Upper lobe of right lung (tissue), 1 donor: Measurements from ENCODE around the gene FGF22. TPM values are rescaled to one million over a fixed set of nuclear protein-coding genes. Genes with fewer than 3 reads are reported as not detected.

ENCODE experiments used
- ATAC-seq: fragments of 200-7000 bp; cut with Tn5 transposase; one replicate; pipeline ENCODE4 v1.9.1; 2020; ENCODE audit warnings: mild to moderate bottlenecking, moderate library complexity
- DNase-seq: peaks from one replicate; pipeline ENCODE4 v3.0.0-alpha.2; 2020
- H3K27ac ChIP-seq: fragments of 200-600 bp; one replicate; pipeline ENCODE4 v1.8.0; 2022
- H3K27me3 ChIP-seq: fragments of 200-600 bp; one replicate; pipeline ENCODE4 v1.8.0; 2022; ENCODE audit warnings: mild to moderate bottlenecking
- H3K36me3 ChIP-seq: fragments of 200-600 bp; one replicate; pipeline ENCODE4 v1.8.0; 2022
- H3K4me1 ChIP-seq: fragments of 200-600 bp; one replicate; pipeline ENCODE4 v1.8.0; 2022
- H3K4me3 ChIP-seq: fragments of 200-600 bp; one replicate; pipeline ENCODE4 v1.8.0; 2022; ENCODE audit warnings: mild to moderate bottlenecking
- H3K9me3 ChIP-seq: fragments of 200-600 bp; one replicate; pipeline ENCODE4 v1.8.0; 2022
- CTCF ChIP-seq: fragments of 200-600 bp; IDR thresholded peaks from one replicate; pipeline ENCODE4 v1.8.0; 2022; ENCODE audit warnings: antibody characterized with exemption
- intact Hi-C: fragments of 100-400 bp; cut with DNase I; formaldehyde crosslinking; loops from one replicate; pipeline ENCODE4 v1.11.0; 2022
- total RNA-seq: library from RNA; stranded (reverse); fragmentation: NEBNext Ultra II Directional; extraction: Animal tissue kit (Norgen Biotek cat#: 25700); gene quantifications from one replicate; pipeline ENCODE4 v1.2.1, GENCODE V29; 2021
- donor health status: DM: no; HTN: yes; CAD: no; lungs with severe emphysema.

FGF22 gene
- total RNA-seq, 1 donor from 2014 or later: 0.52 TPM

GRCh38 chr19:681029-682019 is 41.6 kb downstream of the FGF22 start:
- ATAC-seq (no peak), DNase-seq (peak; percentile 97)
- intact Hi-C loops: no loop called here
- Histone ChIP-seq H3K9me3 (no peaks in the 10 kb centered on the region), H3K4me1 (peaks cover 19% of the 10 kb centered on the region), H3K27ac (peak overlapping the region; percentile 73), H3K27me3 (no peaks in the 10 kb centered on the region), H3K4me3 (peak overlapping the region; percentile 68), H3K36me3 (no peaks in the 10 kb centered on the region)
- no peak for TF ChIP-seq CTCF

GRCh38 chr19:682678-683320 is 43.1 kb downstream of the FGF22 start:
- Histone ChIP-seq H3K27me3 (no peaks in the 10 kb centered on the region), H3K4me3 (no peak overlapping the region), H3K9me3 (no peaks in the 10 kb centered on the region), H3K4me1 (peaks cover 16% of the 10 kb centered on the region), H3K36me3 (no peaks in the 10 kb centered on the region), H3K27ac (no peak overlapping the region)
- intact Hi-C loops: no loop called here
- ATAC-seq (no peak), DNase-seq (peak; percentile 70)
- TF ChIP-seq CTCF: no peak

GRCh38 chr19:685454-685931 is 45.8 kb downstream of the FGF22 start:
- TF ChIP-seq CTCF: no peak
- Histone ChIP-seq H3K36me3 (no peaks in the 10 kb centered on the region), H3K27ac (no peak overlapping the region), H3K4me1 (no peaks in the 10 kb centered on the region), H3K4me3 (no peak overlapping the region), H3K27me3 (no peaks in the 10 kb centered on the region), H3K9me3 (no peaks in the 10 kb centered on the region)
- intact Hi-C loops: no loop called here
- no peak for ATAC-seq
- no peak for DNase-seq

- H3K27me3 ChIP-seq: no peaks in the 10 kb centered on the region
- no peak for TF ChIP-seq CTCF
- ATAC-seq: no peak
- no peak overlapping the region for H3K27ac ChIP-seq
- DNase-seq: no peak
- H3K4me1 ChIP-seq: no peaks in the 10 kb centered on the region
- intact Hi-C loops: no loop called here
- H3K36me3 ChIP-seq: no peaks in the 10 kb centered on the region
- H3K4me3 ChIP-seq: no peak overlapping the region
- no peaks in the 10 kb centered on the region for H3K9me3 ChIP-seq
These were observed 47.1 kb downstream of the FGF22 start for GRCh38 chr19:686589-687297.

- Histone ChIP-seq H3K36me3 (no peaks in the 10 kb centered on the region), H3K9me3 (no peaks in the 10 kb centered on the region), H3K27ac (no peak overlapping the region), H3K4me3 (no peak overlapping the region), H3K27me3 (no peaks in the 10 kb centered on the region), H3K4me1 (no peaks in the 10 kb centered on the region)
- no peak for DNase-seq
- intact Hi-C loops: no loop called here
- TF ChIP-seq CTCF: no peak
- no peak for ATAC-seq
These were observed 48.0 kb downstream of the FGF22 start for GRCh38 chr19:687569-688166.
